NCI-H82 treated with DMSO at 0.1 percent for 48 hours (cell line): Measurements from ENCODE around the gene GPRC5D.

Experiments used
- DNase-seq: peaks from one replicate; lab custom pipeline; 2025; ENCODE audit not compliant: unreplicated experiment; lab: John Stamatoyannopoulos, UW

GPRC5D gene

DNA sequence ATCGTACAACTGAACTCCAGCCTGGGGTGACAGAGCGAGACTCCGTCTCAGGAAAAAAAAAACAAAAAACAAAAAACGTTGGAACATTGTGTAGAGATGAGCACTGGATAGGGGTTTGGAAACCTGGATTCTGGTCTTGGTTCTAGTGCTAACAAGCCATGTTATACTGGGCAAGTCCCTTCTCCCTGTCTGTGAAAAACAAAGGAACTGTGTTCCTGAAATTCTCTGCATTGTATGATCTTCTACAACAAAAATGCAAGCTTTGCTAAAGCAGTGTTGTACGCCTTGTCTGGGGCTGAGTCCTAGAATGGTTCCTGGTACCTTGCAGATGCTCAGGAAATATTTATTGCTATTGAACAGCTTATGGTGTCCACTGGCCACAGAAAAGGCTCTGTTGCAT lies 13.4 kb downstream of the GPRC5D start:
- no peak for DNase-seq

DNA sequence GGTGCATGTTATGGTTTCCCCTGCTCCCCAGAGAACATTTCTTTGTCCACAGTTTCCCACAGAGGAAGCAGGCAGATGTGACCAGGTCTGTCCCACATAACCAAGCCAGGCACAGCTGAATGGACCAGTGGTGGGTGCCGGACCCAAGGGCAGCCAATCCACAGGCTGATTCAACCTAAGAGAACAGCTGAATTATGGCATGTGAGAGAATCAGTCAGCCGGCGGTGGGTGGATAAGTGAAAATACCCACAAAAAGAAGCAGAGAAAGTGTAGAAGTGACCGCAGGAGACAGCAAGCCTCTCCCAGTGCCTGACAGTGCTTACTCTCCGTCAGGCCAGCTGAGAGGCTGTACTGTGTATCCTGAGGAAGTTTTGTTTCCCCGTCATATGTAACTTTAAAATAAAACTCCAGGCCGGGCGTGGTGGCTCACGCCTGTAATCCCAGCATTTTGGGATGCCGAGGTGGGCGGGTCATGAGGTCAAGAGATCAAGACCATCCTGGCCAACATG lies 14.9 kb downstream of the GPRC5D start:
- DNase-seq = no peak

DNA sequence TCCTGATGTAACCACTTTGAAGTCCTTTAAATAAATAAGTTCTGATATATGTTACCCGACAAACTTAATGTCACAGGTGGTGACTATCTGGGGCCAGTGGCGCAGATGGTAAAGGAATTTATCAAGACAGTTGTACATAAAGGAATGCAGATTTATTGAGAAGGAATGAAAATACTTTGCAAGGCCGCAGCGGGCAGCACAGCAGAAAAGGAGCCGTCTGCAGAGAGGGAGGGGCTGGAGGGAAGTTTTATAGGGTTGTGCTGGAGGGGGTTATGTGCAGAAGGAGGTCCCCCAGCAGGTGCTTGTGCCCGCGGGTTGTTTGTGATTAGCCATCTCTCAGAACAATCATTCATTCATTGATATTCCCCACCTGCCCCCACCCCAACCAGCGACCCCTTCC lies 17.4 kb downstream of the GPRC5D start:
- no peak for DNase-seq

DNA sequence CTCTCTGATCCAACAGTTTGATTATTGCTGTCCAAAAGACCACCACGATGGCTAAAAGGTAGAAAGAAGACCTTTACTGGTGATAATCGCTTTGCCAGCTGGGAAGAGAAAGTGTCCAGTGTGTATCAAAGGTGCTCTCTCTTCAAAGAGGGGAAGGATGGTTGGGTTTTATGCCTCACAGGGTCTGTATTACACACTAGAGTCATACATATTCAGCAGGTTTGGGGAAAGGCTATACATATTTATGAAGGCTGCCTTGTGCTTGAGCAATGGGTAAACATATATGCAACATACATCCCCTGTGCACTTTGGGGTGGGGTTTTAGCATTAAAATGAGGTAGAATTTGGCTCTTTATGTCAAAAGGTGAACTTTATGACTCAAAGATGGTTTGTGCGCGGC lies 18.2 kb downstream of the GPRC5D start:
- no peak for DNase-seq

DNA sequence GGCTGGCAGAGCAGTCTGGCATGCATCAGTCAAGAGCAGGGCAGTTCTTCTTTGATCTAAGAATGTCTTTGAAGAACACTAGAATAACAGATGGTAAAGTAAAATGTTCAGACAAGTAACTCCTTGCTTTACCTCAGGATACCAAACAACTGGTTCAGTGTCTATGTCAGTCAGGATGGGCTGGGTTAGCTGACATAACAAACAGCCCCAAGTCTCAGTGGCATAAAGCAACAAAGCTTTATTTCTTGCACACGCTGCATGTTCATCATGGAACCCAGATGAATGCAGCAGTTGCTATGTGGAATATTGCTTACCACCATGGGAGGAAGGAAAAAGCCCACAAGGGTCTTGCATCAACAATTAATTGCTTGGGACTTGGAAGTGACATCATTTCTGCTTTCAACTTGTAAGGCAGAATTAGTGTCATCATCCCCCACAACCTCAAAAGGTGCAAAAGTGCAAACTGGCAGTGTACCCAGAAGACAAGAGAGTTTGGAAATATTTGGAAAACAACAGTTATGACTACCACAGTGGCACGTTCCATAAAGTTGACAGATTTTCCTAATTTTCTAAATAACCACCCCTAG lies 21.2 kb downstream of the GPRC5D start:
- DNase-seq = no peak

DNA sequence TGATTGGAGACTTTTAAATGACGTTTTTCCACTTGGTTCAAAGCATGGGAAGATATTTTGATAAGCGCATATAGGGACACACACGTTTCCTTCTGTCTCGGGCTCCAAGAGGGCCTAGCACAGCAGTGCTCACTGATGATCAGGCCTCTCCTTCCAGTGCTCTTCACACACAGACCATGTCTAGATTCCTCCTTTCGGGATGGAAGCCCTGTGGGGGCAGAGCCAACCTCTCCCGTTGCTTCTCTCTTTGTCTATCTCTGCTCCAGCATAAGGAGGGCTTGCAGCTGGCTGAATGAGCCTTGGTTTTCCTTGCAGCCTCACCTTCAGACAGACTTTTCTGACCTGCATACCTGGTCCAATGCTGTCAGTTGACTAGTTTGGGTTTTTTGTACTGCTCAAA lies 22.3 kb downstream of the GPRC5D start:
- no peak for DNase-seq

DNA sequence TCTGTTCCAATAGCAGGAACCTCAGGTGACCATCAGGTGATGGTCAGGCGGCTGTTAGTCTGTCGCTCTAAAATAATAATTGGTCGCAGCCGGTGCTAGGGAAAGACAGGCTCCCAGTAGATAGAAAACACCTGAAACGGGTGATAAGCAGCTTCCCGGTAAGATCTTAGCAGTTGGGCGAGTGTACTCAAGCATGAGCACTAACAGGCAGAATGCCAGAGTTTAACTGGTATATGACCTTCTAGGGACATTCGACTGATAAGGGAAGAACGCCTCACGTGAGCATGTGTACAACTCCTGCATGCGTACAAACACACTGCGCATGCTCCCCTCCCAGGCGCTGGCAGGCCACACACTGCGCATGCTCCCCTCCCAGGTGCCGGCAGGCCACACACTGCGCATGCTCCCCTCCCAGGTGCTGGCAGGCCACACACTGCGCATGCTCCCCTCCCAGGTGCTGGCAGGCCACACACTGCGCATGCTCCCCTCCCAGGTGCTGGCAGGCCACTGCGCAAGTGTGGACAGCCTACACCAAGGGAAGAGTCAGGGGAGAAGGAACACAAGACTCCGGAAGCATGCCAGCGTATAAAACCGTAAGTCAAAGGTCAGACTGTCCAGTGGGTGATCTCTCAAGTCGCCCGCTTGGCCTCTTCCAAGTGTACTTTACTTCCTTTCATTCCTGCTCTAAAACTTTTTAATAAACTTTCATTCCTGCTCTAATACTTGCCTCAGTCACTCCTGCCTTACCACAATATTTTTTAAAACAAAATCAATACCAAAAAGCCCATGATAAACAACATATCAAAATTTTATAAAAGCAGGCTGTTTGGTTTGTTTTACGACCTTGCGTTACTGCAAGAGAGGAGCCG lies 24.5 kb downstream of the GPRC5D start:
- DNase-seq = no peak

DNA sequence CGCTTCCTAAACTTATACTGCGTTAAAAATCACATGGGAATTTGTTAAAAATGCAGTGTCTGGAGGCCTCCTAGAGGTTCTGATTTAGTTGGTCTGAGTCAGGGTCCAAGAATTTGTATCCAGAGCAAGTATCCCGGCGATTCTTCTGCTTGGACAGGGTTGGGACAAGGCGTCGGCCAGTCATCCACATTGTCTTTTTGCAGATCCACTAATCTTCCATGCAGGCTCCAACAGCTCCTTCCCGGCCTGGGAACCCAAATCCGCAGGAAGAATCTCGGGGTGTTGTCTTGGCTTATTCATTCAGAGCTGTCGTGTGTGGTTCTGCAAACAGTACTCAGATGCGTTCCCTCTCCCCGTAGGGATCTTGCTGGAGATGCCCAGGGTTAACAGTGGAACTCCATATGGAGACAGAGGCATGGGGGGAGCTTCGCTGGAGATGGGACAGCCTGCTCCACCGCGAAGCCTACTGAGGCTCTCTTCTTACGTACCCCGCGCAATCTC lies 25.3 kb downstream of the GPRC5D start:
- no peak for DNase-seq

DNA sequence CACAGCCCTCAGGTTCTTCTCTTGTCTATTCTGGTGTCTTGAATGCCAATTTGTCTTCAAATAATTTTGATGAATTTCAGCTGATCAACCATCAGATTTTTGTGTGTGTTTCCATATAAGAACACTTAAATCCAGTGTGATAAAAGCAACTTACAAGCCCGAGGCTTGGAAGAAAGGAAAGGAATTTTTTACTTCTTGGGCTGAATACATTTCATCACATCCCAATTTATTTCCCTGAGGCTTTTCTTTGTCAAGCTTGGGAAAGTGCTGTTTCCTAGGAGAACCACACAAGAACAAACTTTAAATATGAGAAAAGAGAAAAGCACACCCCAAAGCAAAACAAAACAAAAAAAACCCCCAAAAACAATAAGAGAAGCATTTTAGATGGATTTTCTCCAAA lies 26.6 kb downstream of the GPRC5D start:
- no peak for DNase-seq

DNA sequence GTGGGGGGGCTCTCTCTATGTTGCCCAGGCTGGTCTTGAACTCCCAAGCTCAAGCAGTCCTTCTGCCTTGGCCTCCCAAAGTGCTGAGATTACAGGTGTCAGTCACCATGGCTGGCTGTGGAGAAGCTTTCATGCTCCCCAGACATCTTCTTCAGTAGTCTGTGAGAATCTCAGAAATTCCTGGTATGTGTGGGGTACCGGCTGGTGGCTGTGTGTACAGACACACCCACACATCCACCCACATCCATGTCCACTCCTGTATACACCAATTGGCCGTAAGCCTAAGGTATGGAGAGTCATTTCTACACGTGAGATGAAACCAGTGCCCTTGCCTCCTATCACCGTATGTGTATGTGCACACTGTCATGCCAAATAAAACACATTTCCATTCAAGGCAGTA lies 27.8 kb downstream of the GPRC5D start:
- DNase-seq = no peak

DNA sequence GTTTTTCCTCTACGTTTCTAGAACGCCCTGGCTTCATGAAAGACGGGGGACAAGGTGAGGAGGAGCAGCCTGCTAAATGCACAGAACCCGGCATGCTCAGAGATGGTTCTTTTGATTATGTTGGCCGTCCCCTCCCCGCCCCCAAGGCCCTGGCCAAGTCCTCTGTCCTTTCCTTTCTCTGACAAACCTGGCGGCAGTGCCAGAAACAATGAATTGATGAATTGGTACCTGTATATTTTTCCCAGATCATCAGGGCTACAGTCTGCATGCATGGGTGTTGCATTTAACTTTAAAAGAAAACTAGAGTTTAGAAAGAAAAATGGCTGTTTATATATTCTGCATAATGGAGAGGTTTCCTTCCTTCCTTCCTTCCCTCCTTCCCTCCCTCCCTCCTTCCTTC lies 29.0 kb downstream of the GPRC5D start:
- DNase-seq = no peak

DNA sequence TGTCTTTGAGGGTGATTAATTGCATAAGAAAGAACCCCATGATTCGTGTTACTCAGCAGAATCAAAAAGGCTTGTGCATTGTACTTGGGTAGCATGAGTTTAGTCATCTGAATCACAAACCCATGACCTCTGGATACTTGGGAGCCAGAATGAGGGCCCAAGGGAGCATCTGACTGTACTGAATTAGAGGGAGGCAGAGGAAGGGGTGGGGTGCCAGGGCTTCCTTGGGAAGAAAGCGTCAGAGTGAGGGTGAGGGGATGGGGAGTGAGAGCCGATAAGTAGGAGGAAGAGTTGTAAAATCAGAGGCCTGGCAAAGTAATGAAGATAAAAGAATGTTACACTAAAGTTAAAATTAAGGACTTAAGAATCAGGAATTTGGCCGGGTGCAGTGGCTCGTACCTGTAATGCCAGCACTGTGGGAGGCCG lies 29.8 kb downstream of the GPRC5D start:
- no peak for DNase-seq

DNA sequence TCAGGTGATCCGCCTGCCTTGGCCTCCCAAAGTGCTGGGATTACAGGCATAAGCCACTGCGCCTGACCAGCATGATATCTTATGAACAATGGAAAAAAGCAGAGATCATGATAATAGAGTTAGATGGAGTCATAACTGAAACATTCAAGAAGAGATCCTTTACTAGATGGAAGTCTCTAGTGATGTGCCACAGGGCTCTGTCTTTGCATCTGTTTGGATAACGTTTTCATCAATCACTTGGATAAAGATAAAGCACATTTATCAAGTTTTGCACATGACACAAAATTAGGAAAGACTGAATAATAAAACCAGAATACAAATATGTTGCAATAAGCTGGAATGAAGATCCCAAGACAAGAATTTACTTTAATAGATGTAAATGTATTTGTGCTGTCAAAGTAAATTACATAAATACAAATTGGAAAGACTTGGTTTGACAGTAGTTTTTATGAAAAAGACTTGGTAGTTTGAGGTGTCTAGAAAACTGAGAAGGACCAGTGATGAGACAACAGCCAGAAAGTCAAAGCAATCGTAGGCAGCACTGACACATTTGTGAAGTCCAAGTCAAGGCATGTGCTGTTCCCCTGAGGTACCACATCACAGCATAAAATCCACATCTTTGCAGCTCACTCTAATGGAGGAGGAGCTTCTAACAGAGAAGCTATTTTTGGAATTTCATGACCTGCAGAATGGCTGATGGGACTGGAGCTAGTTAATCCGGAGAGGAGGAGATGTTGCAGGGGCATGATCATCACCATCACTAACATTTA lies 32.1 kb downstream of the GPRC5D start:
- DNase-seq = no peak

DNA sequence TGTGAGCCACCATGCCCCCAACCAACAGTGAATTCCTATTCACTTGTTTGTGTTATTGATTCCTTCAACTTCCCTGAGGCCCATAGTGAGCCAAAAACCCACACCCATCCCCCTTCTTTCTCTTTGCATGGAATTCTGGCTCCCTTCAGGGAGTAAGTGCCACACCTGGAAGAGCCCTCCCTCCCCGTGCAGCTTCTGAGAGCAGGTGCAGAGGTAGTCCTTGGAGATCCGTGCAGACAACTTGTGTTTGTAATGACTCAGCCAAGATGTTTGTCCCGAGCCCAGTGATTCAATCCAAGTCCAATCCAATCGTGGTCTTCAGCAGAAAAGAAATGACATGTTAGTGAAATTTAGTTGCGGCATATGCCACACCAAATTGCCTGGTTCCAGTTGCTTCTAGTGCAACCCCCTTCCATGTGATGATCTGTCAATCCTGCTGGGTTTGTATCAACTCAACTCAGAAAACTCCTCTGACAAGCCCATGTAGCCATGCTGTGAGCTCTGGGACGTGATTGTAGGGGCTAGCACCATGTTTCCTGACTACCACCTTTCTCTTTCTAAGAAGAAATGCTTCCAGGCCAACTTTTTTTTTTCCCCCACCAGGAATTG lies 33.1 kb downstream of the GPRC5D start:
- no peak for DNase-seq

DNA sequence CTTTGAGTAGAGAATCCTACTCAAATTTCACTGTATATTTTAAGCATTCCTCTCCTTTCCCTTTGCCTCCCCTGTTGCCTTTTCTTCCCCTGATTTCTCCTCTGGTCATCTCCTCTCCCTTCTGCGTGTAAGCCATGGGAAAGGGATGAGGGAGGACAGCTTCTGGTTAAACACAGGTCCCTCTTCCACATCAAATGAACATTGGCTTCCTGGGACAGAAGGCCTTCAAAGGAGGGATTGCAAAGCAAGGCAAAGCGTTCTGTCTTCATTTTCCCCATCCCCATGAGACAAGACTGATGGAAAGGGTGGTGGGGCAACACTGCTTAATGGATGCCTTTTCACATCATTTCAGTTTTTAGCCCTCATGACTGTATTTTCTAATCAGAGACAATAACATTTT lies 34.5 kb downstream of the GPRC5D start:
- no peak for DNase-seq

DNA sequence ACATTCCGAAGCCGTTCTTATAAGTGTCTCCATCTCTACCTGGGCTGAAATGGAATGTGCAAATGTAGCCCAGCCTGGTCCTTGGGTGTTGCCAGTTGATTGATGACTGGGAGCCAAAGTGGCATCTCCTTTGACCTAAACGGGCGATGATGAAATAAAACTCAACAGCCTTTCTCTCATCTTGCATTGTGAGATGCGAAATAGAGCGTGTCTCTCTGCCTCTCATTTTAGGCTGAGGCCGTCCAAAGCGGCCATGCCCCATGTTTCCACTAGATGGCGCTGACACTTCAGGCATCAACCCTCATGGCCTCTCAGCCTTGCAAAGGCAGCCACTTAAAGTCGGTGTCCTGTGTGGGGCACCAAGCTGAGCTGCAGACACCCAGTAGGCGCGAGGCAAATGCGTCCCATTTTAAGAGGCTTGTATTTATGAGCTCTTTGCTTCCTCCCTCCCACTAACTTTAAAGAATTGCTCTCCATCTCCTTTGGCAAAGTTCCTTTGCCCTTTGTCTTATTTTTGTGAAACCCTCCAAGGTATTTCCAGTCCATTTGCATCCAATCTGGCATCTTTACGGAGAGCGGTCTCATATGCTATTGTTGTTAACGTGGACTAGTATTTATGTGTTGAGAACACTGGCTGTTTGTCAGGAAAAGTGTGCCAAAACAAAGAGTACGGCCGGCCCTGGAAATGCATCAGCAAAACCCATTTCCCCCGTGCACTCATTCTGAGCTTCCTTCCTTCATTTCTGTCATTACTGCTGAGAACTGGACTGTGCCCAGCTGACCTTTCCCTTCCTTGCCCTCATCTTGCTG lies 35.6 kb downstream of the GPRC5D start:
- peak; percentile 68 for DNase-seq

DNA sequence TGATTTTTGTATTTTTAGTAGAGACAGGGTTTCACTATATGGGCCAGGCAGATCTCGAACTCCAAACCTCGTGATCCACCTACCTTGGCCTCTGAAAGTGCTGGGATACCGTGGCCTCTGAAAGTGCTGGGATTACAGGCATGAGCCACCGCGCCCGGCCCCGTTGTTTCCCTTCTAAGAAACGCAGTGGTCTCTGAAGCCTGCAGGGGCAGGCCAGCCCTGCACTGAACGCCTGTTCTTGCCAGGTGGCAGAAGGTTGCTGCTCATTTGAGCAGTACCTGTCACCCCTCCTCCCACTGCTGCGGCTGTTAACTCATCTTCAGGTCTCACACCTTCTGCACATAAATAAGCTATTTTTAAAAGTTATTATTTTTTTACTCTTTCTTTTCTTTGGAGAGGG lies 36.3 kb downstream of the GPRC5D start:
- DNase-seq = no peak

DNA sequence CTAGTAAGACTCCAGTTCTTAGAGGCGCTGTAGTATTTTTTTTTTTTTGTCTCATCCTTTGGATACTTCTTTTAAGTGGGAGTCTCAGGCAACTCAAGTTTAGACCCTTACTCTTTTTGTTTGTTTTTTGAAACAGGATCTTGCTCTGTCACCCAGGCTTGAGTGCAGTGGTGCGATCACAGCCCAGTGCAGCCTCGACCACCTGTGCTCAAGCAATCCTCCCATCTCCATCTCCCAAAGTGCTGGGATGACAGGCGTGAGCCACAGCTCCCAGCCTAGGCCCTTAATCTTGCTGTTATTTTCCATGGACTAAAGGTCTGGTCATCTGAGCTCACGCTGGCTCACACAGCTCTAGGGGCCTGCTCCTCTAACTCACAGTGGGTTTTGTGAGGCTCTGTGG lies 39.3 kb downstream of the GPRC5D start:
- DNase-seq = no peak

DNA sequence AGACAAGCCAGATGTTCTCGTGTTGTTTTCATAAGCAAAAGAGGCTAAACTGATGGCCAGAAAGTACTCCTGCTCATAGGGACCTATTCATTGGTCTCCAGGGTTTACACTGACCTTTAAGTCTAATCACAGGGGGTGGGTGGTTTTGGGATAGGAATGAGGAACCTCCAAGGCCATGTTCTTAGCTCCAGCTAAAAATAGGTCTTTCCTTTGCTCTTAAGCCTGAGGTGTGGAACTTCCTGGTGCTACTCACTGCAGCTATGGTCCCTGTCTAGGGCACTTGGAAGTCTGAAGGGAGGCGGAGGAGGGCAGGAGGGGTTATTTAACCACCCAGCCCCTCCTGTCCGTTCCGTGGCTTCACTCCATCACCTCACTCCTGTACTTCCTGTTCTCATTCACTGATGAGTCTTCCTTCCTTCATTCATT lies 42.0 kb downstream of the GPRC5D start:
- DNase-seq = no peak

DNA sequence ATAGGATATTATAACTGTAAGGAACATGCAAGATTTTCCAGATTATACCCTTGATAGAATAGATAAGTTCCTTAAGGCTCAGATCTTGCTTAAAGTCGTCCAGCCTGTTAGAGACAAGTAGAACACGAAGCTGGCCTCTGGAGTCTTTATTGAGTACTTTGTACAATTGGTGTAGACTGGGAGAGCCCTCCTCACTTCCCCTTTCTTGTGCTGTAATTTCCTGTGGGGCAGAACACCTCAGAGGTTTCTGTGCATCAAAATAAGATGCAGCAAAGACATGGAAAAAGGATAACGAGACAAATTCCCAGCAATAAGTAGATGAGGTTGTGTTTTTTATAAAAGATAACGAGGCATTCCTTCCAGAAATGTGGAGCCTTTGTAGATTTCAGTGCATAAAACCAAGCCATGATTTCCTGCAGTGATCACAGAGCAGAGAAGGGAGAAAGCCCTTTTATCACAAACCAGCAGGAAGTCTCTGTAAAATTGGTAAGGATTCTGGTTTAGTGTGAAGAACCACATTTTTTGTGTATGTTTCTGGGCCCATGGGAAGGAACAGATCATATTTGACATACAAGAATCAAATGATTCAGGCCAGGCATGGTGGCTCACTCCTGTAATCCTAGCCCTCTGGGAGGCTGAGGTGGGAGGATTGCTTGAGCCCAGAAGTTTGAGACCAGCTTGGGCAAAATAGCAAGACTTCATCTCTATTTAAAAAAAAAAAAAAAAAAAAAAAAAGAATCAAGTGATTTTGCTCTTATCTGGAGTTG lies 42.6 kb downstream of the GPRC5D start:
- no peak for DNase-seq
